GM12878 (cell line): ENCODE results near the gene KCND3.

Experiments
- ATF7 ChIP-seq: fragments of 450-650 bp; IDR thresholded peaks from 2 replicates; pipeline ENCODE4 v1.6.1; 2016; ENCODE audit warnings: low read depth, mild to moderate bottlenecking
- CTCF ChIP-seq, 3 experiments: IDR thresholded peaks in 2 of 3; conservative IDR thresholded peaks in 1 of 3; 2 replicates each; pipeline ENCODE4 v1.5.1; 2011; ENCODE audit warnings: low read depth in 3 of 3, low read length in 3 of 3, mild to moderate bottlenecking in 3 of 3, control low read depth in 2 of 3, moderate library complexity in 2 of 3, inconsistent platforms in 1 of 3, mixed read lengths in 1 of 3; ENCODE audit not compliant: control insufficient read depth in 2 of 3, insufficient read depth in 1 of 3; ENCODE audit errors: extremely low read depth in 1 of 3
- ETV6 ChIP-seq, 2 experiments: fragments of 450-650 bp in 1 of 2; IDR thresholded peaks in 1 of 2; conservative IDR thresholded peaks in 1 of 2; 2 replicates each; pipeline ENCODE4 v1.6.1; 2014; ENCODE audit warnings: antibody characterized with exemption in 1 of 2, borderline replicate concordance in 1 of 2, low read depth in 1 of 2, mild to moderate bottlenecking in 1 of 2, moderate library complexity in 1 of 2
- IKZF1 ChIP-seq: fragments of 450-650 bp; conservative IDR thresholded peaks from 2 replicates; pipeline ENCODE4 v1.6.1; 2017; ENCODE audit warnings: antibody characterized with exemption, mild to moderate bottlenecking
- MEF2B ChIP-seq: fragments of 450-650 bp; IDR thresholded peaks from 2 replicates; pipeline ENCODE4 v1.6.1; 2018; ENCODE audit warnings: mild to moderate bottlenecking, moderate library complexity; ENCODE audit not compliant: partially characterized antibody, poor library complexity, severe bottlenecking
- PAX8 ChIP-seq: fragments of 450-650 bp; IDR thresholded peaks from 2 replicates; pipeline ENCODE4 v1.6.1; 2017; ENCODE audit warnings: mild to moderate bottlenecking, moderate library complexity
- POLR2AphosphoS5 ChIP-seq: IDR thresholded peaks from 2 replicates; pipeline ENCODE4 v1.6.1; 2011; ENCODE audit warnings: mild to moderate bottlenecking, low read length, inconsistent platforms
- SP1 ChIP-seq: IDR thresholded peaks from one replicate; pipeline ENCODE4 v1.6.1; 2011; ENCODE audit warnings: low read depth, low read length
- SREBF2 ChIP-seq: IDR thresholded peaks from 2 replicates; pipeline ENCODE4 v1.6.1; 2012; ENCODE audit warnings: mild to moderate bottlenecking, low read length
- USF2 ChIP-seq: IDR thresholded peaks from 2 replicates; pipeline ENCODE4 v1.6.1; 2011; ENCODE audit warnings: low read depth, low read length, improper control_type of control experiment, borderline replicate concordance

GRCh38 chr1:111956155-111956771 is 33.2 kb downstream of the KCND3 start:
- no peak for TF ChIP-seq SREBF2
- TF ChIP-seq CTCF (IDR thresholded peaks at IDR 0.05 in 2 of 3, conservative IDR thresholded peaks at IDR 0.05 in 1 of 3; ENCODE audit: control insufficient read depth in 2 of 3, extremely low read depth in 1 of 3, insufficient read depth in 1 of 3, low read depth in 3 of 3, low read length in 3 of 3), result no peak
- TF ChIP-seq POLR2AphosphoS5, result no peak
- TF ChIP-seq SP1, result no peak
- TF ChIP-seq ETV6 (conservative IDR thresholded peaks at IDR 0.05 in 1 of 2, IDR thresholded peaks at IDR 0.05 in 1 of 2; ENCODE audit: borderline replicate concordance in 1 of 2, low read depth in 1 of 2), result no peak
- TF ChIP-seq MEF2B, result no peak
- no peak for TF ChIP-seq IKZF1
- TF ChIP-seq USF2, result no peak
- TF ChIP-seq PAX8, result no peak
- no peak for TF ChIP-seq ATF7
